MV-4-11 (cell line): ENCODE results near the gene OSBPL3.
A peak's percentile ranks its signal among the peaks of the same experiment; 100 is the strongest.

ENCODE experiments used
- DNase-seq: peaks from one replicate; lab custom pipeline; 2025; lab: John Stamatoyannopoulos, UW

Gene OSBPL3

DNA sequence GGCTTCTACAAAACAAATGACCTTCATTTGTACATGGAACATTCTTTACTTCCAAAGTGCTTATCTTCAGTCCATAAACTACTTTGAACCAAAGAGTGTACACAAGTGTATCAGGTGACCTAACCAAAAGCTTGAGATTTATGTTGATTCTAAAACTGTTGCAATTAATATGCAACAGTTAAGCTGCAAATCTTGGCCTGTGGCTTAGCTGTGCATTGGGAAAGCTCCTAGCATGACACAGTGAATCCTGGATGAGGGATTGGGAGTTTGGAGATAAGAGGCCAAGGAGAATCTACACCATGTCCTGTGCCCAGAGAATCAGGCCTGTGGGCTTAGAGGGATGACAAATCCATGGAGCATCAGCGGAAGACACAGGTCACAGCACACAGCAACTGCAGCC is 117.5 kb downstream of the OSBPL3 start:
- DNase-seq, result no peak

- no peak for DNase-seq
Observed at GRCh38 chr7:24861336-24861735, 118.6 kb downstream of the OSBPL3 start.

DNA sequence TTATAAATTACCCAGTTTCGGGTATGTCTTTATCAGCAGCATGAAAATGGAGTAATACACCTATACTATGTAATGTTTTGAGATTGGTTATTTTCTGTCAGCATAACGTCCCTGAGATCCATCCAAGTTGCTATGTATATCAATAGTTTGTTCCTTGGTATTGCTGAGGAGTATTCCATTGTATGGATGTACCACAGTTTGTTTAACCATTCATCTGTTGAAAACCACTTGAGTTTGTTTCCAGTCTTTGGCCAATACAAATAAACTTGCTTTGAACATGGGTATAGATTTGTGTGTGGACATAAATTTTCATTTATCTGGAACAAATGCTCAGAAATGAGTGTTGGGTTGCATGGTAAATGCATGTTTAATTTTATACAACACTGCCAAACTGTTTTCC is 119.4 kb downstream of the OSBPL3 start:
- DNase-seq, result no peak

DNA sequence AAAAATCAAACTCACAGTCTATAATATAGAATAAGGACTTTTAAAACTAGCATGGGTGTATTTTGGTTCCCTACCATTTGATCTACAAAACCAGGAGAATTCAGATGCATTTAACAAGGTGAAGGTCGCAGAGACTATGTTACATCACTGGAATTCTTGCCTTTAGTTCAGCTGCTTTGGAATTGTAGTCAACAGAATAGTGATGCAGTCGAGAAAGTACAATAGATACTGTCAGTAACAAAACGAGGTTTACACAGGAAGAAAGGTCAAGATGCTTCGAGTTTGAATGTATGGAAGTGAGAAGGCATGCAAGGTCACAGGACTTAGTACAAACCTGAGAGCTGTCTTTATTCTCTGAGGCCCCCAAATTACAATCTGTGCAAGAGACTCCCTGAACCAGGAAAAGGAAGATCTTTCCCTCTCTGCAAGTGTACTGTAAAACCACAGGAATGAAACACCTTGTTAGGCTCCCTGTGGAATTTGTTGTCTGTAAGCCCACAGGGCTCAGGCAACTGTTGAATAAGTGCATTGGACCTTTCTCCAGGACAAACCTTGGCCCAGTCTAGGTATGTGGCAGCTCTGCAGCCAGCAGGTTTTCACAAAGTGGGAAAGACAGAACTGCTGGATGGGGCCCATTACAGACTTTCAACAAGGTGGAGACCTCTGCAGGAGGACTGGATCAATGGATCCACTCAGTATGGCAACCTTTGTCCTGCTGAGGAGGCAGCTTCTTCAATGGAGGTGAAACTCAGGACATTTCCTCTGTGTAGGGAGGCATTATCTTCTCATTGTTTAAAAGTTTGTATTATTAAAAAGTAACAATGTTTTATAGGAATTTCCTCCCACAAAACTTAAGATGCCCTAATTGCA is 121.6 kb downstream of the OSBPL3 start:
- DNase-seq, result no peak

DNA sequence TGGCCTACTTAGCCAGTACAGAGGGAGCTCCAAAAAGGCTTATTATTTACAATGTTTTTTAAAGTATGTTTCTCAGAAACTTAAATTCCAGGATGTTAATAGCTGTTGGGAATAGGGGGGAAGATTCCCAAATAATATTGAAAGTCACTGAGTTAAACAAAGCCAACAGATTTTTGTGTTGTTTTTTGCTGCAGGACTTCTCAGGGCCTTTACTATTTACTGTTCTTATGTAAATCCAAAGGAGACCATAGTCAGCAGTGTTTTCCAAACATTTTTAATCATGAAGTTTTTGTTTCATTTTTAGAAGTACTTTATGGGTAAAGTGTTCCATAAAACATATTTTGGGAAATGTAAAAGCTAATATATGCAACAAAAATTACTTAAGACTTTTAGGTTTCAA is 122.4 kb downstream of the OSBPL3 start:
- no peak for DNase-seq

GRCh38 chr7:24854866-24855265 is 125.1 kb downstream of the OSBPL3 start:
- no peak for DNase-seq

GRCh38 chr7:24851786-24852185 is 128.2 kb downstream of the OSBPL3 start:
- DNase-seq, result no peak

DNA sequence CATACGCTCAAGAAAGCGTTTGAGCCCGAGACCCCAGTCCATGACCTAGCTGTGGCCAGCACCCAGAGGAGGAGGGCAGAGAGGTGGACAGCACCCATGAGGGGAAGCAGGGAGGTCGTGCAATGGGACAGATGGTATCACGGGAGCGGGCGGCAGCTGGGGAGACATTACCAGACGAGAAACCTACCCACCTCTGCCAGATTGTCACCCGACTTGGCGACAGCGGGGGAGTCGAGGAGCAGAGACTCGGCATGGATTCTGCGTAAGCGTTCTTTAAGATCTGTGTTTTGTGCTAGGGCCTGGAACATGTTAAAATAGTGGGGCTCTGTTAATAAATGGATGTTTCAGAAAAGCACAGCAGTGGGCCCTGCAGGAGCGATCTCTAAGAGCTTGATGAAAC is 131.1 kb downstream of the OSBPL3 start:
- no peak for DNase-seq

- no peak for DNase-seq
Observed at GRCh38 chr7:24847754-24848153, 132.2 kb downstream of the OSBPL3 start.

DNA sequence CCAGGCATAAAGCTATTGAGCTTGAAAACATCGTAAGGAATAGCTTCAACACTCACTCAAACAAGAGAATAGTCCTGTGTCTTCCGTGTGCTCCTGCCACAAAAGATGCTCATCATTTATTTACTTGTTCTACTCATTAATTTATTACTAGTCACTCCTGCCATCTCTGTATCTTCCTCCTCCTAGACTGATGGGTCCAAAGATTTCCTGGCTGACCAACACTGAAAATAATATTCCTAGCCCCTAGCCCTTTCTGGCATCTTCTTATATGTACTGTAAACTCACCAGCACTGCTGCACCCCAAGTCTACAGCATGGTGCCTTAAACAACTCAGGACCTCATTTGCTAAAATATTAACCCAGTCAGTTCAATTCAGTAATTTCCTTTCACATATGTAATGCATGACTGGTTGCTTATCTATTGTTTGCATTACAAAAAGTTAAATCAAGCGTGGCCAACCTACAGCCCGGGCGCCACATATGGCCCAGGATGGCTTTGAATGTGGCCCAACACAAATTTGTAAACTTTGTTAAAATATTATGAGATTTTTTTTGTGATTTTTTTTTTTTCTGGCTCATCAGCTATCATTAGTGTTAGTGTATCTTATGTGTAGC is 136.1 kb downstream of the OSBPL3 start:
- DNase-seq, result no peak

DNA sequence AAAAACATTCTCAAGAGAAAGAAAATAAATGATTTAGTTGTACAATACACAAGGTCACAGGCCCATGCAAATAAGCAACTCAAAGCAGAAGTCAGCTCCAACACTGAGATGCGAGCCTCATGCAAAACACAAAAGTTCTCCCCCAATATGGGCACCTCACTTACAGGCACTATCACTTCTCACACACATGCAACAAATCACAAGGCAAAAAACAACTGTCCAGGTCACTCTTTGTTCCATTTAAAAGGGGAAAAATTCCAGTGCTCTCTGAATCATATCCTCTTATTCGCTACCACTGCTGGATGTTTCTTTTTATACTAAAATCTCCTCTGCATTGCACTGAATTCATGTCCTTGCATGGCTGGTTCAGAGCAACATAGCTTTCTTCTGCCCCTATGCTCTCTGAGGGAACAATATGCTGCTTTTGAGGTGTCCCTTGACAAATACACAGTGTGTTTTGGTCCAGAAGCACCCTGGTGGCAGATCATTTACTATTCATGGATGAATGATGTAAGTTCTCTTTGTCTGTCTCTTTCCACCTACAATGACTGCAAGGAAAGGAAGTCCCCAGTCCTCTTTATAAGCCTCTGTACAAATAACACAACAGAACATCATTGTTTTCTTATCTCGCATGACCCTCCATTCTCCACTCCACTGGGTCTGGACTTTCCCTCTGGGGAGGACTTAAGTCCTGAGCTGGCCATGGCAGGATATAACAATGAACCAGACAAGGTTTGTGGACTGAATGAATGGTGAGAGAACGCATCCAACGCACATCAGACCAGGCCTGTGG is 137.3 kb downstream of the OSBPL3 start:
- no peak for DNase-seq

DNA sequence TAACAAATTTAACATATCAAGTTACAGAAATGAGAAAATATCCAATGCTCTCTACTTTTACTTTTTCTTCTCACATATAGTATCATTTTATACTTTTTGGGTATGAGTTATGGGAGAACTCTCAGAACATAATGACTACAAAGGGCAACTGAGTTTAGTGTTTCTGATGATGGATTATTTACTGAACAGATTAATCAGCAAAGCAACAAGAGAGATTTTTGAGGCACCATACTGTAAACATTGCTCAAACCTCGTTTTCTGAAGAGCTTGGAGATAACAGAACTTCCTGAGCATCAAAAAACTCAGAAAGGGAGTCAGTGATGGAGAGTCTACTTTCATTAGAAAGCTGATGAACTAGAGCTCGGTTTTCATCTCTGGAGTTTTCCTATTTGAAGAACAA is 137.9 kb downstream of the OSBPL3 start:
- no peak for DNase-seq

DNA sequence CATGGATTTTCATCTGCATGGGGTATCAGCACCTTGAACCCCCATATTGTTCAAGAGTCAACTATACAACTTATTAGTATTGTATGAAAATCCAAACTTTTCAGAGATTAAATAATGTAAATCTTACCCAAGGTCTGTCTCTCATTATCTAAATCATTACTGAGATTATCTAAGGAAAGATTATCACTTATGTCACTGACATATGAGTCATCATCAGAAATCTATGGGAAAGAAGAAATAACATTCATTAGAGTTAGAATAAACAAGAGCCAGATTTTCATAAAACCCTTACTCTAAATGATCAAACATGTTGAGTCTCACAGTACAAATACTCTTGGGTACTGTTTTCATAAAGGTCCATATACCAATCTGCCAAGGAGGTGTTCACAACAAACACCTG is 139.4 kb downstream of the OSBPL3 start:
- no peak for DNase-seq

GRCh38 chr7:24836084-24836483 is 143.9 kb downstream of the OSBPL3 start:
- DNase-seq, result peak; percentile 66

GRCh38 chr7:24835643-24836042 is 144.3 kb downstream of the OSBPL3 start:
- no peak for DNase-seq

- DNase-seq, result peak; percentile 73
Observed at GRCh38 chr7:24834128-24834798, 145.7 kb downstream of the OSBPL3 start.

DNA sequence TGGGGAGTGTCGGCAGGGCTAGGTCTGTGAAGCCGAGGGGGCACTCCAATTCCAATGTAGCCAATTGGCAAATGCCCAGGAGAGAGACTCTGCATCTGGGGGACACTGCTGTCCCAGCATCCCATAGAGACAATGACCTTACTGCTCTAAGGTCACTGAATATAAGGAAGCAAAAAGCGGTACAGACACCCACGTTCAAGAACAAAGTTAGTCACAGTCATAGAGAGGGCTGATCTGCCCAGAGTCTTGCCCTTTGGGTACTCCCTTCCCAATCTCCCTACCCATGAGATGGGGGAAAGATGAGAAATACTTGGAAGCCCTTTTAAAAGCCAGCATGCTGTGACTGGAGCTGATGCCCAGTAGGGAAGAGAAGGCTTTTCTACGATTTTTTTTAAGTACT is 146.4 kb downstream of the OSBPL3 start:
- DNase-seq, result peak; percentile 23

GRCh38 chr7:24831240-24831639 is 148.7 kb downstream of the OSBPL3 start:
- DNase-seq, result peak; percentile 92

- DNase-seq, result no peak
Observed at GRCh38 chr7:24830440-24831050, 149.4 kb downstream of the OSBPL3 start.

- no peak for DNase-seq
Observed at GRCh38 chr7:24829787-24830186, 150.2 kb downstream of the OSBPL3 start.

- DNase-seq, result no peak
Observed at GRCh38 chr7:24828891-24829661, 150.9 kb downstream of the OSBPL3 start.
